HEK293T (cell line): ENCODE results near the gene PPP5C.

Experiments
- CTCF ChIA-PET: fragments of 350-600 bp; formaldehyde crosslinking; extraction: SDS; loops from one replicate; lab custom pipeline; 2021; ENCODE audit warnings: antibody characterized with exemption, inconsistent platforms; lab: Yijun Ruan, JAX
- POLR2A ChIA-PET: fragments of 350-600 bp; formaldehyde crosslinking; extraction: SDS; loops from one replicate; lab custom pipeline; 2020; ENCODE audit warnings: antibody characterized with exemption, inconsistent platforms; lab: Yijun Ruan, JAX
- DNase-seq: peaks from one replicate; pipeline ENCODE4 v3.0.0; 2012; ENCODE audit warnings: mixed read lengths; ENCODE audit errors: extremely low spot score
- ARNT ChIP-seq: fragments of 450-650 bp; IDR thresholded peaks from 2 replicates; pipeline ENCODE4 v1.6.1; 2017; ENCODE audit warnings: mild to moderate bottlenecking
- BHLHE40 ChIP-seq: fragments of 450-650 bp; IDR thresholded peaks from 2 replicates; pipeline ENCODE4 v1.6.1; 2016; ENCODE audit warnings: mild to moderate bottlenecking, moderate library complexity, borderline replicate concordance
- CTBP1 ChIP-seq: fragments of 450-650 bp; IDR thresholded peaks from 2 replicates; pipeline ENCODE4 v1.6.1; 2016; ENCODE audit warnings: borderline replicate concordance
- ELF4 ChIP-seq: fragments of 450-650 bp; IDR thresholded peaks from 2 replicates; pipeline ENCODE4 v1.6.1; 2017; ENCODE audit warnings: antibody characterized with exemption
- FOXA1 ChIP-seq: fragments of 450-650 bp; IDR thresholded peaks from 2 replicates; pipeline ENCODE4 v1.6.1; 2016; ENCODE audit warnings: mild to moderate bottlenecking
- FOXK2 ChIP-seq: fragments of 450-650 bp; IDR thresholded peaks from 2 replicates; pipeline ENCODE4 v1.6.1; 2016; ENCODE audit warnings: mild to moderate bottlenecking
- FOXM1 ChIP-seq: fragments of 450-650 bp; IDR thresholded peaks from 2 replicates; pipeline ENCODE4 v1.6.1; 2017; ENCODE audit warnings: mild to moderate bottlenecking, borderline replicate concordance
- HDGF ChIP-seq: fragments of 450-650 bp; IDR thresholded peaks from 2 replicates; pipeline ENCODE4 v1.6.1; 2017; ENCODE audit warnings: antibody characterized with exemption, borderline replicate concordance
- L3MBTL2 ChIP-seq: fragments of 450-650 bp; conservative IDR thresholded peaks from 2 replicates; pipeline ENCODE4 v1.6.1; 2016; ENCODE audit warnings: mild to moderate bottlenecking
- LEF1 ChIP-seq: fragments of 450-650 bp; IDR thresholded peaks from 2 replicates; pipeline ENCODE4 v1.6.1; 2017; ENCODE audit warnings: mild to moderate bottlenecking, borderline replicate concordance
- NFRKB ChIP-seq: fragments of 450-650 bp; IDR thresholded peaks from 2 replicates; pipeline ENCODE4 v1.6.1; 2016; ENCODE audit warnings: mild to moderate bottlenecking, moderate library complexity
- SP1 ChIP-seq: fragments of 450-650 bp; IDR thresholded peaks from 2 replicates; pipeline ENCODE4 v1.6.1; 2017
- SUZ12 ChIP-seq: fragments of 450-650 bp; IDR thresholded peaks from 2 replicates; pipeline ENCODE4 v1.6.1; 2016; ENCODE audit warnings: mild to moderate bottlenecking
- TARDBP ChIP-seq: fragments of 450-650 bp; IDR thresholded peaks from 2 replicates; pipeline ENCODE4 v1.6.1; 2016
- ZNF384 ChIP-seq: fragments of 450-650 bp; IDR thresholded peaks from 2 replicates; pipeline ENCODE4 v1.6.1; 2016
- TF ChIP-seq, protein P1 (sequence below): fragments of 450-650 bp; IDR thresholded peaks from 2 replicates; pipeline ENCODE4 v1.6.1; 2016

Gene PPP5C

GRCh38 chr19:46380690-46381089, 33.8 kb downstream of the PPP5C start:
- DNase-seq, result no peak
- TF ChIP-seq NFRKB (no peak), SP1 (no peak), HDGF (no peak), FOXA1 (no peak), SUZ12 (no peak), CTBP1 (no peak), FOXM1 (no peak), BHLHE40 (no peak), LEF1 (no peak), ZNF384 (no peak), ARNT (no peak), FOXK2 (no peak)
- CTCF ChIA-PET, result interaction anchor here (0.7 kb wide), 1 partner anchor 552 kb away, joined by 3 read pairs; no protein-coding TSS in a partner anchor
- POLR2A ChIA-PET, result no interaction called here

DNA sequence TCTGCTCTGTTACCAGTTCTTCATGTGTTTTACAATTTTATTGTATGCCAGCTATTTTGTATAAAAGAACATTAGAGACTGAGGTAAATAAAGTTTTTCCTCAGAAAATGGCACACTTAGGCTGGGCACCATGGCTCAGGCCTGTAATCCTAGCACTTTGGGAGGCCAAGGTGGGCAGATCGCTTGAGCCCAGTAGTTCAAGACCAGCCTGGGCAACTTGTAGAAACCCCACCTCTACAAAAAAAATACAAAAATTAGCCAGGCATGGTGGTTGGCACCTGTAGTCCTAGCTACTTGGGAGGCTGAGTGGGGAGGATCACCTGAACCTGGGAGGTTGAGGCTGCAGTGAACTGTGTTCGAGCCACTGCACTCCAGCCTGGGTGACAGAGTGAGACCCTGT, 34.5 kb downstream of the PPP5C start:
- POLR2A ChIA-PET, result no interaction called here
- no peak for TF ChIP-seq NFRKB
- no peak for TF ChIP-seq FOXA1
- no peak for TF ChIP-seq HDGF
- no peak for TF ChIP-seq SUZ12
- TF ChIP-seq, protein P1, sequence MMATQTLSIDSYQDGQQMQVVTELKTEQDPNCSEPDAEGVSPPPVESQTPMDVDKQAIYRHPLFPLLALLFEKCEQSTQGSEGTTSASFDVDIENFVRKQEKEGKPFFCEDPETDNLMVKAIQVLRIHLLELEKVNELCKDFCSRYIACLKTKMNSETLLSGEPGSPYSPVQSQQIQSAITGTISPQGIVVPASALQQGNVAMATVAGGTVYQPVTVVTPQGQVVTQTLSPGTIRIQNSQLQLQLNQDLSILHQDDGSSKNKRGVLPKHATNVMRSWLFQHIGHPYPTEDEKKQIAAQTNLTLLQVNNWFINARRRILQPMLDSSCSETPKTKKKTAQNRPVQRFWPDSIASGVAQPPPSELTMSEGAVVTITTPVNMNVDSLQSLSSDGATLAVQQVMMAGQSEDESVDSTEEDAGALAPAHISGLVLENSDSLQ, result no peak
- TF ChIP-seq LEF1, result no peak
- TF ChIP-seq L3MBTL2, result no peak
- TF ChIP-seq ZNF384, result no peak
- TF ChIP-seq ELF4, result no peak
- CTCF ChIA-PET, result interaction anchor here (0.7 kb wide), 1 partner anchor 551 kb away, joined by 3 read pairs; no protein-coding TSS in a partner anchor
- DNase-seq, result no peak

DNA sequence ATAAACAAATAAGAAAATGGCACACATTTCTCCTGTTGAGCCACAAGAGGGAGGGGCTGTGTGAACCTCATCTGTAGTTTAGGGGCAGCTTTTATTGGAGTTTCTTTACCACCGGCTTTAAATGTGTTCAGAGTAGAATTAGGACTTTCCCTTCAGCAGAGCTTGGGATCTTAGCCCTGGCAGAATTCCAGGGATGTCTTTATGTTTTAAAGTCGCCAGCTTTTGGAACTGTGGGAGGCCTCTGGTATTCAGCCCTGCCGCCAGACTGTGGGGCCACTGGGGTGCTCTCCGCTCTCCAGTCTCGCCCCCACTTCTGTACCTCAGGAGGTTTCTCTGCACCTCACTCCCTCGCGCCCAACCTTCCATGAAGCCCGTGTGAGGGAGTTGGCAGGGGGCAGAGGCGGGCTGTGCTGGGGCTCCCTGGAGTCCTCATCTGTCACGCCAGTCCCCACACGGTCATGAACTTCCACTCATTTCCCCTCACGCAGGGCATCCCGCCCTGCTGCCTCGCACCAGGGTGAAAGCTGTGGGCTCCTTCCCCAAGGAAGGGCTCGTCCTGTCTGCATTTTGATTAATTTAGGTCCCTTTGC, 35.0 kb downstream of the PPP5C start:
- ChIA-PET POLR2A (no interaction called here), CTCF (no interaction called here)
- no peak for DNase-seq
- no peak for TF ChIP-seq BHLHE40
- no peak for TF ChIP-seq LEF1
- TF ChIP-seq CTBP1, result no peak
- TF ChIP-seq, protein P1, result no peak
- TF ChIP-seq TARDBP, result no peak
- no peak for TF ChIP-seq HDGF
- TF ChIP-seq FOXA1, result no peak
- no peak for TF ChIP-seq SUZ12

DNA sequence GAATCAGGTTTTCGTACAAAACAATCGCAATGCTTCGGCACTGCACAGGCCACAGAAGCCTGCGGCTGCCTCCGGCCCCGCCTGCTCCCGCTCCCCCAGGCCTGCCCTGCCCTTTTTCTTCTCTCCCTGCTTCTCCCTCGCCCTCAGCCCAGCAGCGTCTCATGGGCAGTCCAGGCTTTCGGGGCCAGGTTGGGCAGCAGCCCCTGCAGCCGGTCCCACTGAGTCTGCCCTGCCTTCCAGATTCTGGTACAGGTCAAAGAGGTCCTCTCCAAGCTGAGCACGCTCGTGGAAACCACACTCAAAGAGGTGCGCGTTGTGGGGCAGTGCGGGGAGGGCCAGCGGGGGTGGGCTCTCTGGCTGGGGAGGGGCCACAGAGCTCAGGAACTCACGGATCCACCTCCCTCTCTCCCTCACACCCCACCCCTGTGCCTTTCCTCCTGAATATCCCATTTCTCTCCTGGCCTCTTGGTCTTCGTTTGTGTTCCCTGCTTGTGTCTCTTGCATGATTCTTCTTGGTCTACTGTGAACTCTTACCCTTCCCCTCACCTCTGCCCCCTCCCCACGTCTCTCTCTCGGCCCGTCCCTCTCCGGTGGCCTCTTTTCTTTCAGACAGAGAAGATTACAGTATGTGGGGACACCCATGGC, 36.4 kb downstream of the PPP5C start:
- CTCF ChIA-PET, result no interaction called here
- POLR2A ChIA-PET, result no interaction called here
- TF ChIP-seq FOXM1 (no peak), ARNT (no peak), ZNF384 (no peak), NFRKB (no peak), TARDBP (no peak), SUZ12 (no peak), ELF4 (no peak), BHLHE40 (no peak), FOXK2 (no peak), HDGF (no peak), L3MBTL2 (no peak), SP1 (no peak), CTBP1 (no peak), FOXA1 (no peak), LEF1 (no peak)
- TF ChIP-seq, protein P1, result no peak
- DNase-seq, result no peak

GRCh38 chr19:46383846-46384245, 37.0 kb downstream of the PPP5C start:
- DNase-seq, result no peak
- ChIA-PET POLR2A (no interaction called here), CTCF (no interaction called here)
- TF ChIP-seq SP1, result no peak
- TF ChIP-seq LEF1, result no peak
- TF ChIP-seq TARDBP, result no peak
- TF ChIP-seq FOXM1, result no peak
- TF ChIP-seq L3MBTL2, result no peak
- no peak for TF ChIP-seq ELF4
- TF ChIP-seq, protein P1, result no peak
- TF ChIP-seq HDGF, result no peak
